ENCODE results near the gene OPTC.
A peak's percentile ranks its signal among the peaks of the same experiment; 100 is the strongest.

Gene OPTC

DNA sequence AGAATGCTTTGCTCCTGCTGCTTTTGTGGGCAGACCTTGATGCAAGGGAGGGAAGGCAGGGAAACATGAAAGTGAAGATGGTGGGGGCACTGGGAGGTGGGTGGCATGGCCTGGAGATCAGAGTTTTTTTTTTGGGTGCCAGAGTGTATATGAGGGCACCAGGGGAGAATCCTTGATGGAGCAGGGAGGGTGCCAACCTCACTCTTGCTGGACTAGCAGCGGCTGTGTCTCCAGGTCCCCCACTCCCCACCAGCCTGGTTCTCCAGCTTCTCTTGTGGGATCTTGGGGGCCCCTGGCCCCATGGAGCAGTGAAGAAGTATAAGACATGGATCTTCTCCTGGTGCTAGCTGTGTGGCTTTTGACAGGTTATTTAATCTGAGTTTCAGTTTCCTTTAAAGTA, 31.8 kb upstream of the OPTC start (continued):
- TF ChIP-seq, protein P1, sequence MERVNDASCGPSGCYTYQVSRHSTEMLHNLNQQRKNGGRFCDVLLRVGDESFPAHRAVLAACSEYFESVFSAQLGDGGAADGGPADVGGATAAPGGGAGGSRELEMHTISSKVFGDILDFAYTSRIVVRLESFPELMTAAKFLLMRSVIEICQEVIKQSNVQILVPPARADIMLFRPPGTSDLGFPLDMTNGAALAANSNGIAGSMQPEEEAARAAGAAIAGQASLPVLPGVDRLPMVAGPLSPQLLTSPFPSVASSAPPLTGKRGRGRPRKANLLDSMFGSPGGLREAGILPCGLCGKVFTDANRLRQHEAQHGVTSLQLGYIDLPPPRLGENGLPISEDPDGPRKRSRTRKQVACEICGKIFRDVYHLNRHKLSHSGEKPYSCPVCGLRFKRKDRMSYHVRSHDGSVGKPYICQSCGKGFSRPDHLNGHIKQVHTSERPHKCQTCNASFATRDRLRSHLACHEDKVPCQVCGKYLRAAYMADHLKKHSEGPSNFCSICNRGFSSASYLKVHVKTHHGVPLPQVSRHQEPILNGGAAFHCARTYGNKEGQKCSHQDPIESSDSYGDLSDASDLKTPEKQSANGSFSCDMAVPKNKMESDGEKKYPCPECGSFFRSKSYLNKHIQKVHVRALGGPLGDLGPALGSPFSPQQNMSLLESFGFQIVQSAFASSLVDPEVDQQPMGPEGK (CRISPR knock-in tag; IDR thresholded peaks at IDR 0.05; ENCODE audit: borderline replicate concordance), result no peak
- no peak for TF ChIP-seq ZC3H10 (CRISPR knock-in tag; IDR thresholded peaks at IDR 0.05)

DNA sequence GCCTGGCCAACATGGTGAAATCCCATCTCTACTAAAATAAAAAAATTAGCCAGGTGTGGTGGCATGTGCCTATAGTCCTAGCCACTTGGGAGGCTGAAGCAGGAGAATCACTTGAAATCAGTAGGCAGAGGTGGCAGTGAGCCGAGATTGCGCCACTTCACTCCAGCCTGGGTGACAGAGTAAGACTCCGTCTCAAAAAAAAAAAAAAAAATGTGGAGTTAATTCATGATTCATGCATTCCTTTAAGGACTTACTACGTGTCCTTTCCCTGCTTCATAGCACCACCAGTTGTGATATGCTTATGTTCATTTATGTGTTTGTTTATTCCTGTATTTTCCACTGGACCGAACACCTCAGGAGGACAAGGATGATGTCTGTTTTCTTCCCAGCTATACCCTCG, 31.1 kb upstream of the OPTC start:
- ATAC-seq, result peak; percentile 64
- TF ChIP-seq, protein P2, sequence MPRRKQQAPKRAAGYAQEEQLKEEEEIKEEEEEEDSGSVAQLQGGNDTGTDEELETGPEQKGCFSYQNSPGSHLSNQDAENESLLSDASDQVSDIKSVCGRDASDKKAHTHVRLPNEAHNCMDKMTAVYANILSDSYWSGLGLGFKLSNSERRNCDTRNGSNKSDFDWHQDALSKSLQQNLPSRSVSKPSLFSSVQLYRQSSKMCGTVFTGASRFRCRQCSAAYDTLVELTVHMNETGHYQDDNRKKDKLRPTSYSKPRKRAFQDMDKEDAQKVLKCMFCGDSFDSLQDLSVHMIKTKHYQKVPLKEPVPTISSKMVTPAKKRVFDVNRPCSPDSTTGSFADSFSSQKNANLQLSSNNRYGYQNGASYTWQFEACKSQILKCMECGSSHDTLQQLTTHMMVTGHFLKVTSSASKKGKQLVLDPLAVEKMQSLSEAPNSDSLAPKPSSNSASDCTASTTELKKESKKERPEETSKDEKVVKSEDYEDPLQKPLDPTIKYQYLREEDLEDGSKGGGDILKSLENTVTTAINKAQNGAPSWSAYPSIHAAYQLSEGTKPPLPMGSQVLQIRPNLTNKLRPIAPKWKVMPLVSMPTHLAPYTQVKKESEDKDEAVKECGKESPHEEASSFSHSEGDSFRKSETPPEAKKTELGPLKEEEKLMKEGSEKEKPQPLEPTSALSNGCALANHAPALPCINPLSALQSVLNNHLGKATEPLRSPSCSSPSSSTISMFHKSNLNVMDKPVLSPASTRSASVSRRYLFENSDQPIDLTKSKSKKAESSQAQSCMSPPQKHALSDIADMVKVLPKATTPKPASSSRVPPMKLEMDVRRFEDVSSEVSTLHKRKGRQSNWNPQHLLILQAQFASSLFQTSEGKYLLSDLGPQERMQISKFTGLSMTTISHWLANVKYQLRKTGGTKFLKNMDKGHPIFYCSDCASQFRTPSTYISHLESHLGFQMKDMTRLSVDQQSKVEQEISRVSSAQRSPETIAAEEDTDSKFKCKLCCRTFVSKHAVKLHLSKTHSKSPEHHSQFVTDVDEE (CRISPR knock-in tag; IDR thresholded peaks at IDR 0.05), result no peak
- TF ChIP-seq SNAI2 (CRISPR knock-in tag; IDR thresholded peaks at IDR 0.05) (no peak), OSR1 (CRISPR knock-in tag; IDR thresholded peaks at IDR 0.05) (no peak), ESRRG (CRISPR knock-in tag; IDR thresholded peaks at IDR 0.05) (no peak), BACH2 (CRISPR knock-in tag; IDR thresholded peaks at IDR 0.05; ENCODE audit: borderline replicate concordance) (no peak), ZFP3 (CRISPR knock-in tag; IDR thresholded peaks at IDR 0.05) (no peak), ARNTL (CRISPR knock-in tag; IDR thresholded peaks at IDR 0.05; ENCODE audit: borderline replicate concordance, low read depth) (no peak), PPARA (CRISPR knock-in tag; IDR thresholded peaks at IDR 0.05; ENCODE audit: borderline replicate concordance) (no peak), ZNF565 (CRISPR knock-in tag; conservative IDR thresholded peaks at IDR 0.05; ENCODE audit: low read depth) (no peak), ISL1 (CRISPR knock-in tag; IDR thresholded peaks at IDR 0.05) (no peak), RARB (CRISPR knock-in tag; IDR thresholded peaks at IDR 0.05) (no peak), ZFP30 (CRISPR knock-in tag; IDR thresholded peaks at IDR 0.05) (no peak), TOX (CRISPR knock-in tag; IDR thresholded peaks at IDR 0.05; ENCODE audit: borderline replicate concordance) (no peak)
- TF ChIP-seq, protein P3, sequence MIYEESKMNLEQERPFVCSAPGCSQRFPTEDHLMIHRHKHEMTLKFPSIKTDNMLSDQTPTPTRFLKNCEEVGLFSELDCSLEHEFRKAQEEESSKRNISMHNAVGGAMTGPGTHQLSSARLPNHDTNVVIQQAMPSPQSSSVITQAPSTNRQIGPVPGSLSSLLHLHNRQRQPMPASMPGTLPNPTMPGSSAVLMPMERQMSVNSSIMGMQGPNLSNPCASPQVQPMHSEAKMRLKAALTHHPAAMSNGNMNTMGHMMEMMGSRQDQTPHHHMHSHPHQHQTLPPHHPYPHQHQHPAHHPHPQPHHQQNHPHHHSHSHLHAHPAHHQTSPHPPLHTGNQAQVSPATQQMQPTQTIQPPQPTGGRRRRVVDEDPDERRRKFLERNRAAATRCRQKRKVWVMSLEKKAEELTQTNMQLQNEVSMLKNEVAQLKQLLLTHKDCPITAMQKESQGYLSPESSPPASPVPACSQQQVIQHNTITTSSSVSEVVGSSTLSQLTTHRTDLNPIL (CRISPR knock-in tag; IDR thresholded peaks at IDR 0.05; ENCODE audit: low read depth), result no peak
- TF ChIP-seq, protein P4, sequence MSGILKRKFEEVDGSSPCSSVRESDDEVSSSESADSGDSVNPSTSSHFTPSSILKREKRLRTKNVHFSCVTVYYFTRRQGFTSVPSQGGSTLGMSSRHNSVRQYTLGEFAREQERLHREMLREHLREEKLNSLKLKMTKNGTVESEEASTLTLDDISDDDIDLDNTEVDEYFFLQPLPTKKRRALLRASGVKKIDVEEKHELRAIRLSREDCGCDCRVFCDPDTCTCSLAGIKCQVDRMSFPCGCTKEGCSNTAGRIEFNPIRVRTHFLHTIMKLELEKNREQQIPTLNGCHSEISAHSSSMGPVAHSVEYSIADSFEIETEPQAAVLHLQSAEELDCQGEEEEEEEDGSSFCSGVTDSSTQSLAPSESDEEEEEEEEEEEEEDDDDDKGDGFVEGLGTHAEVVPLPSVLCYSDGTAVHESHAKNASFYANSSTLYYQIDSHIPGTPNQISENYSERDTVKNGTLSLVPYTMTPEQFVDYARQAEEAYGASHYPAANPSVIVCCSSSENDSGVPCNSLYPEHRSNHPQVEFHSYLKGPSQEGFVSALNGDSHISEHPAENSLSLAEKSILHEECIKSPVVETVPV (CRISPR knock-in tag; IDR thresholded peaks at IDR 0.05), result no peak

DNA sequence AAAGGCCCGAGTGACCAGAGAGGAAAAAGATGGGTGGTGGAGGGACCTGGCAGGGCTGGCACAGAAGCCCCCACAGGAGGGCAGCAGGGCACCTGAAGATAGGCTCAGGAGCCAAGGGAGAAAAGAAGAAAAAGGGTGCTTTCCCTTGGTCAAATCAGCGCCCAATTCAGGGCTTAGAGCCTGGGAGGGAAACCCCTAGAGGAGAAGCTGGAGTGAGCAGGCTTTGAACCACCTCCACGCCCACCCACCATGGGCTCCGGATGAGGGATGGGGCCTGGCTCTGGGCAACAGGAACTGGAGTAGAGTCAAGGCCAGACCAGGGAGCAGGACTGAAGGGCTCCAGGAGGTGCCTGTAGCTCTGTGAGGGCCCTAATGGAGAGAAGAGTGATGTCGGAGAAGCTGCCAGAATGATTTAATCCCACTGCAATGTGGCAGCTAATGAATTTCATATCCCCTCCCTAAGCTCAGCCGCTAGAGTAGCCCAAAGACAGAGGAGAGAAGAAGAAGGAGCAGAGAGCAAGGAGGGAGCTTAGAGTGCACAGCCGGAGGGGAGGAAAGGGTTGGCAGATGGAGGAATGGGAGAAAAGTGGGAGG, 30.4 kb upstream of the OPTC start:
- TF ChIP-seq ZC3H10 (CRISPR knock-in tag; IDR thresholded peaks at IDR 0.05) (no peak), TOX (CRISPR knock-in tag; IDR thresholded peaks at IDR 0.05; ENCODE audit: borderline replicate concordance) (no peak), ISL1 (CRISPR knock-in tag; IDR thresholded peaks at IDR 0.05) (no peak), PPARA (CRISPR knock-in tag; IDR thresholded peaks at IDR 0.05; ENCODE audit: borderline replicate concordance) (no peak), SNAI2 (CRISPR knock-in tag; IDR thresholded peaks at IDR 0.05) (no peak)
- TF ChIP-seq, protein P2 (CRISPR knock-in tag; IDR thresholded peaks at IDR 0.05), result no peak
- TF ChIP-seq, protein P3 (CRISPR knock-in tag; IDR thresholded peaks at IDR 0.05; ENCODE audit: low read depth), result no peak
- peak; percentile 66 for ATAC-seq

Measured in SK-N-SH treated with all-trans-retinoic acid at 6 μM for 48 hours (cell line).